Gastrocnemius medialis (tissue), 4 donors: Measurements from ENCODE around the gene EXOC6. TPM values are rescaled to one million over a fixed set of nuclear protein-coding genes. Genes with fewer than 3 reads are reported as not detected.

Source experiments
- ATAC-seq, 2 donors: fragments of 150-250 bp; one replicate each; pipeline ENCODE4 v1.9.1; 2016
- DNase-seq, 2 donors: peaks; one replicate each; pipeline ENCODE4 v3.0.0-alpha.2; 2019
- H3K27ac ChIP-seq, 4 donors: fragments of 200-600 bp; sonication (generic); 1 replicate in 1 of 4; 2 replicates in 3 of 4; pipeline ENCODE4 v1.5.1; 2016 to 2018; ENCODE audit warnings: mild to moderate bottlenecking in 2 of 4, moderate library complexity in 1 of 4
- H3K27me3 ChIP-seq, 3 donors: fragments of 200-600 bp; sonication (generic) in 2 of 3; 1 replicate in 1 of 3; 2 replicates in 2 of 3; pipeline versions ENCODE4 v1.5.1 to v1.6.0; 2016 to 2019; ENCODE audit warnings: mild to moderate bottlenecking in 1 of 3, moderate library complexity in 1 of 3
- H3K36me3 ChIP-seq, 2 donors: fragments of 200-600 bp; sonication (generic) in 1 of 2; one replicate each; pipeline ENCODE4 v1.5.1; 2017 to 2018
- H3K4me1 ChIP-seq, 2 donors: fragments of 200-600 bp; sonication (generic) in 1 of 2; one replicate each; pipeline ENCODE4 v1.5.1; 2016 to 2017; ENCODE audit warnings: mild to moderate bottlenecking in 2 of 2
- H3K4me3 ChIP-seq, 4 donors: fragments of 200-600 bp; sonication (generic) in 3 of 4; 1 replicate in 1 of 4; 2 replicates in 3 of 4; pipeline ENCODE4 v1.5.1; 2016 to 2019; ENCODE audit warnings: mild to moderate bottlenecking in 2 of 4
- H3K9me3 ChIP-seq, 3 donors: fragments of 200-600 bp; sonication (generic) in 2 of 3; 1 replicate in 1 of 3; 2 replicates in 2 of 3; pipeline ENCODE4 v1.5.1; 2016 to 2019
- POLR2A ChIP-seq, 2 donors: fragments of 450-650 bp; IDR thresholded peaks; one replicate each; pipeline ENCODE4 v1.6.1; 2017; ENCODE audit warnings: antibody characterized with exemption in 2 of 2, mild to moderate bottlenecking in 2 of 2, moderate library complexity in 2 of 2
- in situ Hi-C, 4 donors: fragments of 200-750 bp; cut with MboI; loops; one replicate each; pipeline versions ENCODE4 v1.15.0 to v1.8.0; 2017; ENCODE audit warnings: low sequenced_read_pairs in 4 of 4
- intact Hi-C: fragments of 100-400 bp; cut with DNase I; formaldehyde crosslinking; loops from one replicate; pipeline ENCODE4 v1.15.1; 2023; ENCODE audit warnings: low total_unique reads
- total RNA-seq, 4 donors: library from RNA; depleted of rRNA; stranded (reverse); fragments of >200 nt; gene quantifications; one replicate each; pipeline versions ENCODE4 v1.1.0 to v1.2.3, GENCODE V29; 2016
- TF ChIP-seq, protein P1 (sequence below), 5 experiments: fragments of 450-650 bp in 3 of 5; fragments of 200-600 bp in 2 of 5; sonication (generic) in 2 of 5; IDR thresholded peaks in 4 of 5; conservative IDR thresholded peaks in 1 of 5; 1 replicate in 4 of 5; 2 replicates in 1 of 5; pipeline ENCODE4 v1.5.1; 2016 to 2019; ENCODE audit warnings: antibody characterized with exemption in 5 of 5, mild to moderate bottlenecking in 3 of 5, moderate library complexity in 3 of 5

Gene EXOC6
- total RNA-seq, 4 donors from 2014 or later = 11.8 to 16.8 (median 14.6) TPM

DNA sequence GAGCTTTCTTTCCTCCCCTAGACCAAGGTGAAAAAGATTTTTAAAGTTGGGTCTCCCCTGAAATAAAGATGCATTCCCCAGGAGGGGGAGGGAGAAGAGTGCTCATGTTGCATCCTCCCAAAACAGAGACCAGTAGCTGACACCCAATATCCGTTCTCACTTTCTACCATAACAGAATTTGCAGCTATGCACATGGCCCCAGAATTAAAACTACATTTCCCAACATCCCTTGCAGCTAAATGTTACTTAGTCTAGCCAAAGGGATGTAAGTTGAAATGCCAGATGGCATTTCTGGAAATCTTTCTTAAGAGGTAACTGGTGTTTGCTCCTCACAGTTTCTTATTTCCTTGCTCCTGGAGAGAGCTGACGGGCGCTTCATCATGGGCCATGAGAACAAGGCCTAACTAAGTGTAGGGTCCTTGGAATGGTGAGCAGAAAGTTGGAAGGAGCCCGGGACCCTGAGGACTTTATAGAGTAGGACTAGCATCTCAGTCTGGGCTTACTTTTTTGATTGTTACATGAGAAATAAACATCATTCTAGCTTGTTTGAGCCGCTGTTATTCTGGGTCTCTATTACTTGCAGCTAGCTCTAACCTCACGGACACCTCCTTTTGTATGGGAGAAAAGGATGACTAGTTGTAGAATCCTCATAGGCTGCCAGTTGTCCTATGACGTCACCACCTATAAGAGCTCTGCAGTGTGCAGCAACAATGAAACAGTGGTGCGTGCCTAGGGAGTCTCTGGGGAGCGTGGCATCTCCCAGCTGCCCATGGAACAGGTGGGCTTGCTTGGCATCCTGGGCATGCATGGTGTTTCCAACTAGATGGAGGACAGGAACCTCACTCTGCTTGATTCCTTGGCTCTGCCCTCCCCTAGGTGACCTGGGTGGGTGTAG, 46.1 kb upstream of the EXOC6 start:
- TF ChIP-seq POLR2A (IDR thresholded peaks at IDR 0.05) = no peak
- TF ChIP-seq, protein P1, sequence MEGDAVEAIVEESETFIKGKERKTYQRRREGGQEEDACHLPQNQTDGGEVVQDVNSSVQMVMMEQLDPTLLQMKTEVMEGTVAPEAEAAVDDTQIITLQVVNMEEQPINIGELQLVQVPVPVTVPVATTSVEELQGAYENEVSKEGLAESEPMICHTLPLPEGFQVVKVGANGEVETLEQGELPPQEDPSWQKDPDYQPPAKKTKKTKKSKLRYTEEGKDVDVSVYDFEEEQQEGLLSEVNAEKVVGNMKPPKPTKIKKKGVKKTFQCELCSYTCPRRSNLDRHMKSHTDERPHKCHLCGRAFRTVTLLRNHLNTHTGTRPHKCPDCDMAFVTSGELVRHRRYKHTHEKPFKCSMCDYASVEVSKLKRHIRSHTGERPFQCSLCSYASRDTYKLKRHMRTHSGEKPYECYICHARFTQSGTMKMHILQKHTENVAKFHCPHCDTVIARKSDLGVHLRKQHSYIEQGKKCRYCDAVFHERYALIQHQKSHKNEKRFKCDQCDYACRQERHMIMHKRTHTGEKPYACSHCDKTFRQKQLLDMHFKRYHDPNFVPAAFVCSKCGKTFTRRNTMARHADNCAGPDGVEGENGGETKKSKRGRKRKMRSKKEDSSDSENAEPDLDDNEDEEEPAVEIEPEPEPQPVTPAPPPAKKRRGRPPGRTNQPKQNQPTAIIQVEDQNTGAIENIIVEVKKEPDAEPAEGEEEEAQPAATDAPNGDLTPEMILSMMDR (IDR thresholded peaks at IDR 0.05 in 4 of 5, conservative IDR thresholded peaks at IDR 0.05 in 1 of 5) = no peak

DNA sequence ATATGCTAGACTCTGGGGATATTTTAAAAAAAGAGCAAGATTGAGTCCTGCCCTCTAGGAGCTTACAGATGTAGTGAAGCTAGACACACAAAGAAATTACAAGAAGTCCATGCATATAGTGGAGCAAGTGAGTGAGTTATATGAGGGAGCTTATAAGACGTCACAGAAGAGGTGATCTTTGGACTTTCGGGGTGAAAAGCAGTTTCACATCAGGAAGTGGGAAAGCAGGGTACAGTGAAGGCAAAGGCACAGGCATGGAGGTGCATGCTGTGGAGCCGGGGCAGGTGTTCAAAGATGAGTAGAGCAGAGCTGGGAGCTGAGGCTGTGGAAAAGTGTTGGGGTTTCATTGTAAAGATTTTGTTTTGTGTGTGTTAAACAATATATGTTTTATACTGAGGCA, 38.5 kb upstream of the EXOC6 start:
- Histone ChIP-seq H3K9me3 (no peaks in the 10 kb centered on the region), H3K27ac (no peak overlapping the region), H3K4me3 (no peak overlapping the region), H3K36me3 (no peaks in the 10 kb centered on the region), H3K27me3 (no peaks in the 10 kb centered on the region), H3K4me1 (no peaks in the 10 kb centered on the region)
- no peak for ATAC-seq
- DNase-seq = no peak
- intact Hi-C loops (no loop called here), in situ Hi-C loops (no loop called here)
- no peak for TF ChIP-seq POLR2A (IDR thresholded peaks at IDR 0.05)
- TF ChIP-seq, protein P1 (IDR thresholded peaks at IDR 0.05 in 4 of 5, conservative IDR thresholded peaks at IDR 0.05 in 1 of 5) = no peak

More for the DNA sequence above, 46.1 kb upstream of the EXOC6 start:
- Histone ChIP-seq H3K4me3 (no peak overlapping the region), H3K27ac (no peak overlapping the region), H3K4me1 (no peaks in the 10 kb centered on the region), H3K27me3 (no peaks in the 10 kb centered on the region), H3K36me3 (no peaks in the 10 kb centered on the region), H3K9me3 (no peaks in the 10 kb centered on the region)
- ATAC-seq = no peak
- intact Hi-C loops (no loop called here), in situ Hi-C loops (no loop called here)
- DNase-seq = no peak

DNA sequence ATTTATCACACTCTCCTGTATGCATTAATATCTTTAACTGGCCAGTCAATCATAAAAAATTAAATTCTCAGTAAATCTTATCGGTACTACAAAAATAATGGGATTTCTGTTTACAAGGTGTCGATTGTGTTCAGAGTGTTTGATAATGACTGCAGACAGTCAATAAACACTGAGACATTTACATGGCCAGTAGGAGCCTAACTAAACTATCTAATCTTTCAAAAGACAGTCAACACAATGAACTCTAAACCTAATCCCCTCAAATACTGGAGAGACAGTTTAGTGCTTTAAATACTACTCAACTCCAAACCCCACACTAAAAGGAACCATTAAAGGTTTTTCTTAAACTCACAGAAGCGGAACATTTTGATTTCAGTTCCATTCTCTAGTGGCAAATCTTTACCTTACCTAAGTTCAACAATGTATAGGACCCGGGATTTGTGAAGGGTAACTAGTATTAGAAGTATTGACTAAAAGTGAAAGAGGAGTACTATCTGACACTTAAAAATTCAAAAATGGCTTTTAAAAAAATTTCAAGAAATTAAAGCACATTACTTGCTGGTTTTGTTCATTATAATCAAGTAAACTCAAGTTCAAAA, 37.3 kb upstream of the EXOC6 start:
- in situ Hi-C loops (no loop called here), intact Hi-C loops (no loop called here)
- no peak for ATAC-seq
- no peaks in the 10 kb centered on the region for H3K4me1 ChIP-seq
- H3K9me3 ChIP-seq = no peaks in the 10 kb centered on the region
- H3K27me3 ChIP-seq = no peaks in the 10 kb centered on the region
- no peak overlapping the region for H3K4me3 ChIP-seq
- TF ChIP-seq, protein P1 (IDR thresholded peaks at IDR 0.05 in 4 of 5, conservative IDR thresholded peaks at IDR 0.05 in 1 of 5) = no peak
- TF ChIP-seq POLR2A (IDR thresholded peaks at IDR 0.05) = no peak
- H3K27ac ChIP-seq = no peak overlapping the region
- no peak for DNase-seq
- H3K36me3 ChIP-seq = no peaks in the 10 kb centered on the region

DNA sequence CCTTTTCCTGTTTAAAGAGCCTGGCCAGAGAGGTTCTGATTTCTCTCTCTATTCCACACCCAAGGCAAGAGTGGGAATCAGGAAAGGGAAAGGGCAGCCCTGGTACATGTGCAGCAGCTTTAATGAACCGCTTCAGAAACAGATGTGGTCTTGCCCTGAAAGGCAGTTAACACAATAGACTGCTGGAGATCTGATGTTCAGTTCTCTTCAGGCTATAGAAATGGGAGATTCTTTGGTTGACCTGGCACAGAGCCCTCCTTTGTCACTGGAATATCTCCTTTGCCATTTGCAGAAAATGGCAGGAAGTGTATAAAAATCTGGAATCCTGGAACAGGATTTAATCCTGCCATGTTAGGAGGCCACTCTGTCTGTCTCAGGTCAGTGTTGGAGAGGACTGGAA, 36.3 kb upstream of the EXOC6 start:
- TF ChIP-seq POLR2A (IDR thresholded peaks at IDR 0.05) = no peak
- TF ChIP-seq, protein P1 (IDR thresholded peaks at IDR 0.05 in 4 of 5, conservative IDR thresholded peaks at IDR 0.05 in 1 of 5) = no peak
- no peak overlapping the region for H3K27ac ChIP-seq
- H3K36me3 ChIP-seq = no peaks in the 10 kb centered on the region
- in situ Hi-C loops = no loop called here
- ATAC-seq (no peak), DNase-seq (no peak)
- H3K4me1 ChIP-seq = no peaks in the 10 kb centered on the region
- intact Hi-C loops = no loop called here
- H3K4me3 ChIP-seq = no peak overlapping the region
- no peaks in the 10 kb centered on the region for H3K9me3 ChIP-seq
- no peaks in the 10 kb centered on the region for H3K27me3 ChIP-seq
